Vagina (tissue), 2 donors: ENCODE measurements around the gene PRKAG2. TPM values are rescaled to one million over a fixed set of nuclear protein-coding genes. Genes with fewer than 3 reads are reported as not detected.

Experiments
- DNase-seq, 2 donors: peaks; one replicate each; pipeline ENCODE4 v3.0.0-alpha.2; 2017; ENCODE audit errors: extremely low spot score in 2 of 2
- H3K27ac ChIP-seq: fragments of 200-600 bp; sonication (generic); one replicate; pipeline ENCODE4 v1.5.1; 2019
- H3K27me3 ChIP-seq: fragments of 200-600 bp; sonication (generic); one replicate; pipeline ENCODE4 v1.5.1; 2019
- H3K36me3 ChIP-seq, 2 donors: fragments of 200-600 bp; sonication (generic); one replicate each; pipeline ENCODE4 v1.5.1; 2017 to 2019
- H3K4me1 ChIP-seq: fragments of 200-600 bp; sonication (generic); one replicate; pipeline ENCODE4 v1.5.1; 2019
- H3K4me3 ChIP-seq, 2 donors: fragments of 200-600 bp; sonication (generic); 1 replicate in 1 of 2; 2 replicates in 1 of 2; pipeline ENCODE4 v1.5.1; 2016 to 2019
- H3K9me3 ChIP-seq: fragments of 200-600 bp; sonication (generic); one replicate; pipeline ENCODE4 v1.5.1; 2019
- CTCF ChIP-seq, 3 experiments: fragments of 450-650 bp in 2 of 3; fragments of 200-600 bp in 1 of 3; sonication (generic) in 1 of 3; IDR thresholded peaks; one replicate each; pipeline ENCODE4 v1.5.1; 2017 to 2019; ENCODE audit warnings: antibody characterized with exemption in 3 of 3, mild to moderate bottlenecking in 2 of 3, moderate library complexity in 2 of 3
- POLR2A ChIP-seq, 2 donors: fragments of 450-650 bp; IDR thresholded peaks; one replicate each; pipeline ENCODE4 v1.6.1; 2017; ENCODE audit warnings: antibody characterized with exemption in 2 of 2, mild to moderate bottlenecking in 2 of 2, moderate library complexity in 2 of 2
- POLR2AphosphoS5 ChIP-seq, 2 donors: sonication (generic); formaldehyde crosslinking; IDR thresholded peaks; one replicate each; pipeline ENCODE4 v1.9.0; 2017; ENCODE audit warnings: antibody characterized with exemption in 2 of 2, mild to moderate bottlenecking in 2 of 2, low read depth in 1 of 2; ENCODE audit not compliant: insufficient read depth in 1 of 2
- intact Hi-C: fragments of 100-400 bp; cut with DNase I; formaldehyde crosslinking; loops from one replicate; pipeline ENCODE4 v1.15.1; 2023
- total RNA-seq: library from RNA; depleted of rRNA; stranded (reverse); fragments of >200 nt; gene quantifications from one replicate; pipeline ENCODE4 v1.2.3, GENCODE V29; 2016

The PRKAG2 gene
- total RNA-seq, 1 donor from 2014 or later: 25.0 TPM

- H3K4me1 ChIP-seq: peaks cover 23% of the 10 kb centered on the region
- no peaks in the 10 kb centered on the region for H3K36me3 ChIP-seq
- intact Hi-C loops: no loop called here
- peak overlapping the region; percentile 73 for H3K27ac ChIP-seq
- H3K4me3 ChIP-seq: no peak overlapping the region
- no peak for TF ChIP-seq POLR2A (IDR thresholded peaks at IDR 0.05)
- TF ChIP-seq POLR2AphosphoS5 (IDR thresholded peaks at IDR 0.05; ENCODE audit: insufficient read depth in 1 of 2, low read depth in 1 of 2): no peak
- no peak for TF ChIP-seq CTCF (IDR thresholded peaks at IDR 0.05)
- DNase-seq: no peak
- no peaks in the 10 kb centered on the region for H3K9me3 ChIP-seq
- no peaks in the 10 kb centered on the region for H3K27me3 ChIP-seq
Measured at GRCh38 chr7:151735186-151735850, 141.6 kb downstream of the PRKAG2 start.

- no peak overlapping the region for H3K4me3 ChIP-seq
- intact Hi-C loops: no loop called here
Measured at GRCh38 chr7:151732834-151733592, 143.9 kb downstream of the PRKAG2 start.

GRCh38 chr7:151732292-151732691 is 144.6 kb downstream of the PRKAG2 start:
- no peaks in the 10 kb centered on the region for H3K36me3 ChIP-seq

More at GRCh38 chr7:151732834-151733592, 143.9 kb downstream of the PRKAG2 start:
- no peak overlapping the region for H3K27ac ChIP-seq
- no peaks in the 10 kb centered on the region for H3K27me3 ChIP-seq
- H3K9me3 ChIP-seq: no peaks in the 10 kb centered on the region
- H3K4me1 ChIP-seq: peaks cover 27% of the 10 kb centered on the region
- no peak for TF ChIP-seq POLR2A (IDR thresholded peaks at IDR 0.05)
- no peak for TF ChIP-seq POLR2AphosphoS5 (IDR thresholded peaks at IDR 0.05; ENCODE audit: insufficient read depth in 1 of 2, low read depth in 1 of 2)
- TF ChIP-seq CTCF (IDR thresholded peaks at IDR 0.05): no peak
- no peaks in the 10 kb centered on the region for H3K36me3 ChIP-seq
- no peak for DNase-seq

GRCh38 chr7:151731022-151731441 is 145.9 kb downstream of the PRKAG2 start:
- Histone ChIP-seq H3K27ac (no peak overlapping the region), H3K4me1 (peaks cover 23% of the 10 kb centered on the region), H3K9me3 (no peaks in the 10 kb centered on the region), H3K27me3 (no peaks in the 10 kb centered on the region), H3K4me3 (no peak overlapping the region), H3K36me3 (no peaks in the 10 kb centered on the region)
- intact Hi-C loops: no loop called here
- no peak for DNase-seq
- TF ChIP-seq POLR2AphosphoS5 (IDR thresholded peaks at IDR 0.05; ENCODE audit: insufficient read depth in 1 of 2, low read depth in 1 of 2): no peak
- TF ChIP-seq CTCF (IDR thresholded peaks at IDR 0.05): no peak
- TF ChIP-seq POLR2A (IDR thresholded peaks at IDR 0.05): no peak

More at GRCh38 chr7:151732292-151732691, 144.6 kb downstream of the PRKAG2 start:
- DNase-seq: no peak
- no peaks in the 10 kb centered on the region for H3K27me3 ChIP-seq
- H3K9me3 ChIP-seq: no peaks in the 10 kb centered on the region
- no peak overlapping the region for H3K4me3 ChIP-seq
- peaks cover 30% of the 10 kb centered on the region for H3K4me1 ChIP-seq
- intact Hi-C loops: no loop called here
- TF ChIP-seq POLR2AphosphoS5 (IDR thresholded peaks at IDR 0.05; ENCODE audit: insufficient read depth in 1 of 2, low read depth in 1 of 2): no peak
- TF ChIP-seq POLR2A (IDR thresholded peaks at IDR 0.05): no peak
- TF ChIP-seq CTCF (IDR thresholded peaks at IDR 0.05): no peak
- no peak overlapping the region for H3K27ac ChIP-seq

GRCh38 chr7:151730591-151730990 is 146.3 kb downstream of the PRKAG2 start:
- Histone ChIP-seq H3K36me3 (no peaks in the 10 kb centered on the region), H3K4me1 (peaks cover 19% of the 10 kb centered on the region), H3K9me3 (no peaks in the 10 kb centered on the region), H3K27ac (no peak overlapping the region), H3K27me3 (no peaks in the 10 kb centered on the region), H3K4me3 (no peak overlapping the region)
- intact Hi-C loops: no loop called here
- DNase-seq: no peak
- no peak for TF ChIP-seq CTCF (IDR thresholded peaks at IDR 0.05)
- no peak for TF ChIP-seq POLR2A (IDR thresholded peaks at IDR 0.05)
- TF ChIP-seq POLR2AphosphoS5 (IDR thresholded peaks at IDR 0.05; ENCODE audit: insufficient read depth in 1 of 2, low read depth in 1 of 2): no peak
